ENCODE results near the gene ARPIN.

GRCh38 chr15:89860431-89860830, 52.3 kb downstream of the ARPIN start:
- no peak for TF ChIP-seq MAX (CRISPR knock-in tag; IDR thresholded peaks at IDR 0.05)
- TF ChIP-seq CTCF (IDR thresholded peaks at IDR 0.05), result no peak
- no peak for TF ChIP-seq TP53 (CRISPR knock-in tag; IDR thresholded peaks at IDR 0.05)
- no peak for TF ChIP-seq ATF1 (CRISPR knock-in tag; IDR thresholded peaks at IDR 0.05)
- TF ChIP-seq RELA (CRISPR knock-in tag; IDR thresholded peaks at IDR 0.05; ENCODE audit: borderline replicate concordance), result no peak
- TF ChIP-seq CREM (CRISPR knock-in tag; IDR thresholded peaks at IDR 0.05), result no peak
- no peak for TF ChIP-seq GABPB1 (CRISPR knock-in tag; IDR thresholded peaks at IDR 0.05)
- no peak for TF ChIP-seq JUN (CRISPR knock-in tag; IDR thresholded peaks at IDR 0.05)
- no peak for TF ChIP-seq ZNF121 (CRISPR knock-in tag; IDR thresholded peaks at IDR 0.05)
- TF ChIP-seq USF1 (CRISPR knock-in tag; IDR thresholded peaks at IDR 0.05), result no peak
- TF ChIP-seq SMAD4 (CRISPR knock-in tag; IDR thresholded peaks at IDR 0.05), result no peak
